ENCODE results near the gene SPATA13.

SPATA13 gene

DNA sequence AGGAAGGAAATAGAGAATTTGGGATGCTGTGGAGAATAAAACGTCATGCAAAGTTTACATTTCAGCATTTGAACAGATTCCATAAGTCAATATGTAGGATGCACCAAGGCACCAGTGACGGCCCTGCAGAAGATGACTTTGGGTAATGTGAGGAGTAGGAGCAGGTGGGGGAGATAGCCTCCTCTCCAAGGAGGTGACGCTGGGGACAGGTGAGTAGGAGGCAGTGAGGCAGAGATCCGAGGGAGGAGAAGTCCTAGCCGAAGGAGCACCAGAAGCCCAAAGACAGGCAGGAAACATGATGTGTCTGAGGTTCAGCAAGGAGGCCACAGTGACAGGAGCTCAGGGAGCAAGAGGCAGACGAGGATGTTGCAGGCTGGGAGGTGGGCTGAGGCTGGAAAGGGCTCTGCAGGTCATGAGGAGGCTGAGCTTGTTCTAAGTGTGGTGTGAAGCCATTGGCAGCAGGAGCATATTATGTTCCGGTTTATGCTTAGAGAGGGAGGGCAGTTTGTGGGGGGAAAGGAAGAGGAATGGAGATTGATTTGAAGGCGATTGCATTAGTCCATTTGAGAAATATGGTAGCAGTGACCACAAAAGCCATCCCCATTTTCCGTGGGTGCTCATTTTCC, 93.1 kb downstream of the SPATA13 start:
- peak; percentile 50 for DNase-seq (ENCODE audit: low spot score)

DNA sequence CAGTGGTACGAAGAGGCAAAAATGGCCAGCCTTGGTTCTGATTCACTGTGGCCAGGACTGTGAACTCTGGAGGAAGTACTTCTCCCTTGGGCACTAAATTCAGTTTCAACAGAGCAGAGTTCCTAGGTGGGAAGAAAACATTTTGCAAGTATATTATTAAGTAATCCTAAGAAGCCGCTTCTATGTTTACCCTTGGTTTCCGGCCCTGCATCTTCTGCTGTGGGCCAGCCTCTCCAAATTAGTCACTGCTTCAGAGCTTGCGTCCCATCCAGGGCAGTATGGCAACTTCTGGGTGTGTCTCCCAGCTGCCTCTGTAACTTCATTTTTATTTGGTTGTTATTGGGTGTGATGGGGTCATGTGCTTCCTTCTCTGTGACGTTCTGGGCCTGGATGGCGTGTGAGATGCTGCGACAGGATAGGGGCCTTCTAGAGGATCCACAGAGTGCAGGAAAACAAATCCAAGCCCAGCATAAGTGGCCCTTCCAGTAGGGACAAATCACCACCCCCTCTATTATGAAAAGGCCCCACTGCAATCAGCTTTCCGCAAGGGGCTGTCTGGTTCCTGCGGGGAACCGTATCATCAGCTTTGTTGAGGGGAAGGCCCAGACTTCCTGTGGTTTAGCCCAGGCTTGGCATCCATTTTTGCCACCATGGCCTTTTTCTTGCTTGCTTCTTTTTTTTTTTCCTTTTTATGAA, 93.8 kb downstream of the SPATA13 start:
- DNase-seq (ENCODE audit: low spot score) = no peak

GRCh38 chr13:24257497-24257896, 97.0 kb downstream of the SPATA13 start:
- DNase-seq (ENCODE audit: low spot score) = no peak

GRCh38 chr13:24261566-24261965, 101.0 kb downstream of the SPATA13 start:
- no peak for DNase-seq (ENCODE audit: low spot score)

GRCh38 chr13:24263632-24264031, 103.1 kb downstream of the SPATA13 start:
- no peak for DNase-seq (ENCODE audit: low spot score)

DNA sequence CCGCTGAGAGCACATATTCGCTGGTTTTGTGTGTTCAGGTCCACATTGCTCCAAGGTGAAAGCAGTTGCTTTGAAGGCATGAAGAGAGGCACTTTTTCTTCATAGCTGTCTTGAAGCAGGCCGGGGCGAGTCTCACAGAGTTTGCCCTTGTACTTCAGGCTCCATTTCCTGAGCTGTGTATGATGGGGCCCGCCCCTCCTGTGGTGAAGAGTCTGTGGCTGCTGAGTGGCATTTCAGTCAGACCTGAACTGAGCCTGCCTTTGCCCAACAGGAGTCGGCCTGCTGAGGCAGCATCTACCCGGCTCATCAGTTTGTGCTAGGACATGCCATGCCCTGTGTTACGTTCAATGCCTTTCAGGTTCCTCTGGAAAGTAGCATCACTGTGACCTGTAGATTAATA, 104.5 kb downstream of the SPATA13 start:
- no peak for DNase-seq (ENCODE audit: low spot score)

DNA sequence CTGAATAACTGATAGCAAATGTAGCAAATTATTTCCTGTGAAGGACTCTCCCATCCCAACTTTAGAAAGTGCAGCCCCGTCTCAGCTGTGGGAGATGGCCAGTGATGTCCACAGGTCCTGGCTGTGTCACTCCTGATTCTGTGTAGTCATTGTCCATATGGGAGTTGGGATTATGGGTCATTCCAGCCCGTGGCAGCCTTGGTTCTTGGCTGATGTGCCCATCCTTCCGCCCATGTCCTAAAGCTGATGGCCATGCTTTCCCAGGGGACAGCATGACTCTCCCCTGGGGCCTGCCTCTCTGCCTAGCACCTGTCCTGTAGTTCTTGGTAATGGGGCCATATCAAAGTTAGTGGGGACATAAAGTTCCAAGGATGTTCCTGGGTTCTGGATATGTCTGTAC, 104.9 kb downstream of the SPATA13 start:
- DNase-seq (ENCODE audit: low spot score) = no peak

DNA sequence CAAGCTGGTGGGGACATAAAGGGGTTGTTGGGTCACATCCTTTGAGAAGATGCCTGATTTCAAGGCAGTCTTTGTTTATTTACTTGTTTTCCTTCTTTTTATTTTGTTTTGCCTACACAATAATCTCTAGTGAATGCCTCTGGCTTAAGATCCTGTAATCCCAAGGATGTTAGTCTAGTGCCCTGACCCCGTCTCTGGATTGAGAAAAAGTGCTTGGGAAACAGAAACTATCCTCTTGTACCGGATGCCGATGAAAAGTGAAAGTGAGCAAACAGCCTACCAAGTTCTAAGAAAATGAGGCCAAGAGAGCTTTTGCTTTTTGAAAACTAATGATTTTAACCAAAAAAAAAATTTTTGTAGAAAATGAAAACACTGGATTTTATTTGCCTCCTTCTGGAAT, 106.8 kb downstream of the SPATA13 start:
- DNase-seq (ENCODE audit: low spot score) = no peak

GRCh38 chr13:24267801-24268200, 107.3 kb downstream of the SPATA13 start:
- DNase-seq (ENCODE audit: low spot score) = no peak

DNA sequence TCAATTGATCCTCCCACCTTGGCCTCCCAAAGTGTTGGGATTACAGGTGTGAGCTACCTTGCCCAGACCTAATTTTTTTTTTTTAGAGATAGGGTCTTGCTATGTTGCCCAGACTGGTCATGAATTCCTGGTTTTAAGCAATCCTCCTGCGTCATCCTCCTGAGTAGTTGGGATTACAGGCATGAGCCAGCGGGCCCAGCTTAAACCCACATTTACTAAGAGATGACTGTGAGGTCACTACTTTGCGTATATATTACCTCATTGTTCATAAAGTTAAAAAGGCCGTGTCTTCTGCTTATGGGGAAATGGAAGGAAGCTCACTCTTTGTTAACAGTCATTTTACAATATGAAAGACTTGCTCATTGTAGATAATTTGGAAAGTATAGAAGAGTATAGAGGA, 109.3 kb downstream of the SPATA13 start:
- no peak for DNase-seq (ENCODE audit: low spot score)

DNA sequence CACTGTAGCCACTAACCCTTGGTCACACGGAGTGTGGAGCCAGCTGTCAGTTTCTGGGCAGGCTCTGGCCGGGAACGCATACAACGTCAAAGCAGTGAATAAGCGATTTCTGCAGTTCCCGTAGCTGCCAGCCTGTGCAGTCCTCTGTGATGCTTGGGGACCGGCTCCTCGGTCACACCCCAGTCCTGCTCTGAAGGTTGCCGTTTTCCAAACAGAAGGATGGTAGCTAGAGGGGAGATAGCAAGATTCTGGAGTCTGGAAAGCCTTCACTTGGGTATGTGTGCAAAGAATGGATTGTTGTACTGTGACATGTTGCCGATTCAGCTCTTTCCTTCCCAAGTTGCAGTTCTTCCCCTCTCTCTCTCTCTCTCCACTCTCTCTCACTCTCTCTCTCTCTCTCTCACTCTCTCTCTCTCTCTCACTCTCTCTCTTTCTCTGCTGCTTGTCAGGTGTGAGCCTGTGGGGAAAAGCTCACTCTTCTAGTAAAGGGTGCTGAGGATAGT, 110.2 kb downstream of the SPATA13 start:
- DNase-seq (ENCODE audit: low spot score) = peak; percentile 78

GRCh38 chr13:24271231-24271600, 110.7 kb downstream of the SPATA13 start:
- no peak for DNase-seq (ENCODE audit: low spot score)

DNA sequence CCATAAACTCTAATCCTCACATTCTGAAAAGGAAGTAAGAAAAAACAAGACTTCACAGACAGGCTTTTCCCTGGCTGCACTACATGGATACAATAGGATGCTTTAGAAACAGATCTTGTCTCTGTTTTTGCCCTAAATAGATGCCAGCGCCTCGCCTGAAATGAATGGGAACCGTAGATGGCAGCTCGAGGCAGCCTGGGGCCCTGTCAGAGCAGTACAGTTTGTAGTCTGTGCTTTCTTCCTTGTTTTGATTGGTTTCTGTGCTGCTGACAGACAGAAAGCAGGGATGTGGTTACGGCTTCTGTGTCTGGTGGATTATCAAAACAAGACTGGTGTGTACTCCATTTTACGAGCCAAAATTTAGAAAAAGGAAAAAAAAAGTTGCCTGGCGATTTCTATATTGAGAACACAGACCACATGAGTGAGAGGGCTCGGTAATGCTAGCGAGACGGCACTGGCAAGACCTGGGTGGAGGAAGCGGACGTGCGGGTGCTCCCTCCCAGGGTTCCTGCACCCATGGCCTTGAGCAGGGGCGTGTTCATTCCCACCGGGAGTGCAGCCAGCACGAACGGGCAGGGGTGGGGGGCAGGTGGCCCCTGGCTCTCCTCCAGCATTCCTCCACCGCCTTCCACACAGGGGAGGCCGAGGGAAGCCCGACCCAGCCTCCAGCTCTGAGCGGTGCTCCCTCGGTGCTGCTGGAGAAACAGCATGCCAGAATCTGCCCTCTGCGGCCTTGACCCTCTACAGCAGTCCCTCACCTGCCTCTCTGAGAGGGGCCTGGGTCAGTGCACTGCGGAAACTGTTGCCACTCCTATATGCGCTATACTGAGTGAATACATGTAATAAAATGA, 111.3 kb downstream of the SPATA13 start:
- DNase-seq (ENCODE audit: low spot score) = peak; percentile 87

DNA sequence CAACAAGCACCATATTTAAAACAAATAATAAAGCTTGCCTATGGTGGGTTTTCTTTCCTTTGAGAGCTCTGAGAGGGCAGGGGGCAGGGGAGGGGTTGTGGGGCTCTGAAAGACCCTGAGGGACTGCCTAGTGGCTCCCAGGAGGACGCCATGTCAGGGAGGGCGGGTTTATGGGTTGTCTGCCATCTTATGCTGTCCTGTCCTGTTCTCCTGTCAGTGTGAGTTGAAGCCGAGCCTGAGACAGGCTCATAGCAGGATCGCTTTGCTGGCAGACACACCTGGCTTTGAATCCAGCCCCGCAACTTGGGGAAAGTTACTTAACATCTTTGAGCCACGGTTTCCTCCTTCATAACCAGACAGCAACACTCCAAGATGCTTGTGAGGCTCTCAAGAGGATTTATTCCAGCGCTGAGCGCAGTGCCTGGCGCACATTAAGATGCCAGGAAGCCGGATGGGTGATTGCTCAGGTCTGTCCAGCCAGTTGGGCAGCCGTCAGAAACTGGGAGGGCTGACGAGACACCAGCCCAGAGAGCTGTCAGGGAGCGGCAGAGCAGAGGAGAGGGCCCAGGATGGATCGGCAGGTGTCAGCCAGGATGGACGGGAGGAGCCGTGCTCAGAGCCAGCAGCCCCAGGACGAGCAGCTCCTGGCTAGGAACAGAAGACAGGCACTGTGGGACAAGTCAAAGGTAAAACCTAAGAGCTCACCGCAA, 112.1 kb downstream of the SPATA13 start:
- no peak for DNase-seq (ENCODE audit: low spot score)

- DNase-seq (ENCODE audit: low spot score) = no peak
Observed at GRCh38 chr13:24273926-24274325, 113.4 kb downstream of the SPATA13 start.

- DNase-seq (ENCODE audit: low spot score) = peak; percentile 32
Observed at GRCh38 chr13:24274452-24275021, 114.0 kb downstream of the SPATA13 start.

GRCh38 chr13:24275041-24275440, 114.5 kb downstream of the SPATA13 start:
- DNase-seq (ENCODE audit: low spot score) = no peak

- DNase-seq (ENCODE audit: low spot score) = no peak
Observed at GRCh38 chr13:24276306-24276705, 115.8 kb downstream of the SPATA13 start.

DNA sequence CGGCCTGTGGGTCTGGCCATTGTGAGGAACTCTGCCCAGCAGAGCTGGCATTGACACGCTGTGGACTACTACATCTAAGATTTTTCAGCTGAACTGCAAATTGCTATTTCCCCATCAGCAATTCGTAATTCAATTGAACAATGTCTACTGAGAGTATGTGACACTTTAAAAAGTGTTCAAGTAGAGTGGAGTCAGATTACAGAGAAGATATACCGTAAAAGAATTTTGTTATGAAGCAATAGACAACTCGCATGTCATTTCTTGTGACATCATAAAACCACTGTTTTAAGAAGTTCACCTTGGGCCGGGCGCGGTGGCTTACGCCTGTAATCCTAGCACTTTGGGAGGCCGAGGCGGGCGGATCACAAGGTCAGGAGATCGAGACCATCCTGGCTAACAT, 116.3 kb downstream of the SPATA13 start:
- no peak for DNase-seq (ENCODE audit: low spot score)

- no peak for DNase-seq (ENCODE audit: low spot score)
Observed at GRCh38 chr13:24277761-24278160, 117.2 kb downstream of the SPATA13 start.

GRCh38 chr13:24279327-24280110, 119.0 kb downstream of the SPATA13 start:
- DNase-seq (ENCODE audit: low spot score) = no peak
